Fibroblast of lung (primary cell): ENCODE data around the gene METTL1. TPM values are rescaled to one million over a fixed set of nuclear protein-coding genes. Genes with fewer than 3 reads are reported as not detected.

Source experiments
- DNase-seq, 2 donors: peaks; one replicate each; pipeline versions ENCODE4 v3.0.0 to v3.0.0-alpha.2; 2010; ENCODE audit warnings: low read depth in 2 of 2
- H2AFZ ChIP-seq: 2 replicates; pipeline ENCODE4 v1.5.1; 2012; ENCODE audit warnings: low read length, control low read depth, inconsistent platforms
- H3K27ac ChIP-seq: 2 replicates; pipeline ENCODE4 v1.5.1; 2011; ENCODE audit warnings: low read length, control low read depth; ENCODE audit not compliant: insufficient read depth
- H3K27me3 ChIP-seq: 2 replicates; pipeline ENCODE4 v1.5.1; 2011; ENCODE audit warnings: mild to moderate bottlenecking, low read length; ENCODE audit not compliant: control insufficient read depth, insufficient read depth
- H3K36me3 ChIP-seq: 2 replicates; pipeline ENCODE4 v1.5.1; 2011; ENCODE audit warnings: low read length; ENCODE audit not compliant: control insufficient read depth, insufficient read depth
- H3K4me1 ChIP-seq: 2 replicates; pipeline ENCODE4 v1.5.1; 2011; ENCODE audit warnings: low read length; ENCODE audit not compliant: control insufficient read depth, insufficient read depth; ENCODE audit errors: extremely low read depth
- H3K4me2 ChIP-seq: 2 replicates; pipeline ENCODE4 v1.5.1; 2011; ENCODE audit warnings: low read length, control low read depth; ENCODE audit not compliant: insufficient read depth; ENCODE audit errors: extremely low read depth
- H3K4me3 ChIP-seq, 4 experiments: fragments of 200-600 bp in 1 of 4; sonication (generic) in 1 of 4; replicated peaks in 1 of 4; 2 replicates each; pipeline ENCODE4 v1.5.1; 2011 to 2016; ENCODE audit warnings: low read length in 4 of 4, low read depth in 3 of 4, mild to moderate bottlenecking in 3 of 4, control low read depth in 2 of 4, inconsistent platforms in 1 of 4, mixed read lengths in 1 of 4; ENCODE audit not compliant: insufficient read depth in 1 of 4; ENCODE audit errors: control extremely low read depth in 1 of 4
- H3K79me2 ChIP-seq: 2 replicates; pipeline ENCODE4 v1.5.1; 2012; ENCODE audit warnings: mild to moderate bottlenecking, low read length, inconsistent platforms; ENCODE audit not compliant: control insufficient read depth, insufficient read depth
- H3K9ac ChIP-seq: 2 replicates; pipeline ENCODE4 v1.5.1; 2011; ENCODE audit warnings: mild to moderate bottlenecking, low read length, control low read depth; ENCODE audit not compliant: insufficient read depth
- H3K9me3 ChIP-seq: 2 replicates; pipeline ENCODE4 v1.5.1; 2012; ENCODE audit warnings: low read depth, low read length; ENCODE audit not compliant: control insufficient read depth, insufficient read depth
- H4K20me1 ChIP-seq: 2 replicates; pipeline ENCODE4 v1.5.1; 2011; ENCODE audit warnings: low read length; ENCODE audit not compliant: control insufficient read depth, insufficient read depth; ENCODE audit errors: extremely low read depth
- CTCF ChIP-seq, 2 donors: IDR thresholded peaks in 1 of 2; conservative IDR thresholded peaks in 1 of 2; 1 replicate in 1 of 2; 2 replicates in 1 of 2; pipeline ENCODE4 v1.5.1; 2011 to 2012; ENCODE audit warnings: low read length in 2 of 2, control low read depth in 1 of 2, inconsistent platforms in 1 of 2, low read depth in 1 of 2, mild to moderate bottlenecking in 1 of 2
- EZH2 ChIP-seq: IDR thresholded peaks from 2 replicates; pipeline ENCODE4 v1.5.1; 2012; ENCODE audit warnings: low read length, control low read depth, mild to moderate bottlenecking; ENCODE audit errors: missing control alignments
- polyA plus RNA-seq, 2 donors: library from polyadenylated mRNA; depleted of rRNA in 1 of 2; stranded (reverse) in 1 of 2; unstranded in 1 of 2; fragments of >200 nt; gene quantifications; 2 replicates each; pipeline ENCODE4 v1.2.1, GENCODE V29; 2011 to 2012; ENCODE audit warnings: missing spikeins in 1 of 2
- total RNA-seq: library from RNA; depleted of rRNA; stranded (reverse); fragments of >200 nt; gene quantifications from 2 replicates; pipeline ENCODE4 v1.2.1, GENCODE V29; 2014

METTL1 gene
- total and polyA plus RNA-seq, 2 donors (not counting 1 experiment from before 2014, with no cell fraction given) = 3.5 to 16.9 TPM

- H3K4me2 ChIP-seq = no peak overlapping the region
- H2AFZ ChIP-seq = no peak overlapping the region
- DNase-seq = no peak
- H3K27me3 ChIP-seq = peaks cover 40% of the 10 kb centered on the region
- H3K4me3 ChIP-seq = no peak overlapping the region
- no peaks in the 10 kb centered on the region for H3K9me3 ChIP-seq
- H3K79me2 ChIP-seq = no peaks in the 10 kb centered on the region
- TF ChIP-seq CTCF (conservative IDR thresholded peaks at IDR 0.05 in 1 of 2, IDR thresholded peaks at IDR 0.05 in 1 of 2; ENCODE audit: low read depth in 1 of 2, low read length in 2 of 2) = no peak
- no peak for TF ChIP-seq EZH2
- no peaks in the 10 kb centered on the region for H4K20me1 ChIP-seq
- H3K4me1 ChIP-seq = peaks cover 7% of the 10 kb centered on the region
- no peak overlapping the region for H3K9ac ChIP-seq
- peaks cover 3% of the 10 kb centered on the region for H3K36me3 ChIP-seq
- no peak overlapping the region for H3K27ac ChIP-seq
Measured at GRCh38 chr12:57731411-57732080, 40.4 kb downstream of the METTL1 start.

GRCh38 chr12:57730336-57731067, 41.4 kb downstream of the METTL1 start:
- Histone ChIP-seq H3K9ac (no peak overlapping the region), H3K4me2 (no peak overlapping the region), H3K79me2 (no peaks in the 10 kb centered on the region), H3K4me3 (no peak overlapping the region), H3K27me3 (peaks cover 30% of the 10 kb centered on the region), H3K36me3 (peaks cover 3% of the 10 kb centered on the region), H3K27ac (no peak overlapping the region), H3K9me3 (no peaks in the 10 kb centered on the region), H4K20me1 (no peaks in the 10 kb centered on the region), H3K4me1 (peaks cover 5% of the 10 kb centered on the region), H2AFZ (no peak overlapping the region)
- DNase-seq = no peak
- TF ChIP-seq CTCF (conservative IDR thresholded peaks at IDR 0.05 in 1 of 2, IDR thresholded peaks at IDR 0.05 in 1 of 2; ENCODE audit: low read depth in 1 of 2, low read length in 2 of 2) = no peak
- TF ChIP-seq EZH2 = peak; percentile 56

- H3K4me1 ChIP-seq = peaks cover 5% of the 10 kb centered on the region
- H2AFZ ChIP-seq = no peak overlapping the region
- H3K9me3 ChIP-seq = no peaks in the 10 kb centered on the region
- peaks cover 3% of the 10 kb centered on the region for H3K36me3 ChIP-seq
- no peaks in the 10 kb centered on the region for H4K20me1 ChIP-seq
- H3K4me3 ChIP-seq = no peak overlapping the region
- DNase-seq = no peak
- H3K27me3 ChIP-seq = peaks cover 20% of the 10 kb centered on the region
- TF ChIP-seq CTCF (conservative IDR thresholded peaks at IDR 0.05 in 1 of 2, IDR thresholded peaks at IDR 0.05 in 1 of 2; ENCODE audit: low read depth in 1 of 2, low read length in 2 of 2) = no peak
- no peak for TF ChIP-seq EZH2
- H3K27ac ChIP-seq = no peak overlapping the region
- no peak overlapping the region for H3K4me2 ChIP-seq
- H3K79me2 ChIP-seq = no peaks in the 10 kb centered on the region
- H3K9ac ChIP-seq = no peak overlapping the region
Measured at GRCh38 chr12:57729321-57729844, 42.5 kb downstream of the METTL1 start.
